COLO829 (cell line): ENCODE measurements around the gene FTCD.
A peak's percentile ranks its signal among the peaks of the same experiment; 100 is the strongest.
"Not testable (repeated sequence)": the region's sequence is repeated elsewhere in the genome, so short reads cannot be mapped to it uniquely, and the experiment has no call there.

Source experiments
- DNase-seq: peaks from one replicate; pipeline ENCODE4 v3.0.0; 2012; ENCODE audit warnings: low spot score

The FTCD gene

GRCh38 chr21:46109313-46110221 is 45.8 kb downstream of the FTCD start:
- DNase-seq = no peak

- no peak for DNase-seq
Observed at GRCh38 chr21:46108827-46109312, 46.5 kb downstream of the FTCD start.

- not testable (repeated sequence) for DNase-seq
Observed at GRCh38 chr21:46107376-46107775, 48.0 kb downstream of the FTCD start.

- DNase-seq = no peak
Observed at GRCh38 chr21:46104104-46104503, 51.3 kb downstream of the FTCD start.

GRCh38 chr21:46100906-46101305 is 54.5 kb downstream of the FTCD start:
- DNase-seq = no peak

GRCh38 chr21:46100426-46100825 is 55.0 kb downstream of the FTCD start:
- DNase-seq = no peak

- DNase-seq = no peak
Observed at GRCh38 chr21:46100020-46100419, 55.4 kb downstream of the FTCD start.

- no peak for DNase-seq
Observed at GRCh38 chr21:46099476-46099875, 55.9 kb downstream of the FTCD start.

GRCh38 chr21:46098303-46099141 is 56.9 kb downstream of the FTCD start:
- DNase-seq = no peak

GRCh38 chr21:46097336-46098293 is 57.8 kb downstream of the FTCD start, which contains the start of gene COL6A2:
Gene COL6A2 (plus strand): TSS chr21:46098112.
- DNase-seq = peak; percentile 20

- no peak for DNase-seq
Observed at GRCh38 chr21:46096596-46097335, 58.6 kb downstream of the FTCD start.

GRCh38 chr21:46095814-46096595 is 59.4 kb downstream of the FTCD start:
- no peak for DNase-seq

GRCh38 chr21:46095083-46095719 is 60.2 kb downstream of the FTCD start:
- no peak for DNase-seq

- DNase-seq = no peak
Observed at GRCh38 chr21:46094401-46095082, 60.8 kb downstream of the FTCD start.

- DNase-seq = no peak
Observed at GRCh38 chr21:46093668-46094400, 61.5 kb downstream of the FTCD start.

GRCh38 chr21:46092811-46093667 is 62.3 kb downstream of the FTCD start:
- no peak for DNase-seq
